Stomach (tissue), 4 donors: ENCODE results near the gene NMT1.

Source experiments
- EP300 ChIP-seq: sonication (generic); formaldehyde crosslinking; IDR thresholded peaks from one replicate; pipeline ENCODE4 v1.6.1; 2017; ENCODE audit warnings: antibody characterized with exemption
- POLR2A ChIP-seq, 4 donors: fragments of 450-650 bp; IDR thresholded peaks; one replicate each; pipeline ENCODE4 v1.6.1; 2016; ENCODE audit warnings: antibody characterized with exemption in 4 of 4, control low read depth in 2 of 4, mild to moderate bottlenecking in 1 of 4, moderate library complexity in 1 of 4
- POLR2AphosphoS5 ChIP-seq, 3 donors: sonication (generic); formaldehyde crosslinking; IDR thresholded peaks; one replicate each; pipeline ENCODE4 v1.6.1; 2016; ENCODE audit warnings: antibody characterized with exemption in 3 of 3
- TF ChIP-seq, protein P1 (sequence below), 7 experiments: fragments of 450-650 bp in 4 of 7; fragments of 200-600 bp in 3 of 7; sonication (generic) in 3 of 7; IDR thresholded peaks; one replicate each; pipeline ENCODE4 v1.5.1; 2016 to 2019; ENCODE audit warnings: antibody characterized with exemption in 7 of 7, control low read depth in 2 of 7, mild to moderate bottlenecking in 1 of 7

DNA sequence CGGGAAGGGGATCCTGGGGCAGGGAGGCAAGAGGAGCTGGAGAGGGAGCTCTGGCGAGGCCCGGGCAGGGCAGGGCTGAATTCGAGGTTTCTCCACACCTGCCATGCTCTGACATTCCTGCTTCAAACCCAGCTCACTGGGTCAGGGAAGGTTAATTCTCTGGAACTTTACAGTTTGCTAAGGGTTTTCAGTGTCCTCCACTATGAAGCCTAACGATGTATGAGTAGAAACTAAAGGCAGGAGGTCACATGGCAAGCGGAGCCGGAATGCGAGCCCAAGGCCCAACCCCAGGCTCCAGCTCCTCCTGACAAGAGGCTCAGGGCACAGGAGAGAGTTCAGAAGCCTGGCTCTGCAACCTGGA lies 38.8 kb upstream of the NMT1 start:
- TF ChIP-seq POLR2A (IDR thresholded peaks at IDR 0.05): no peak
- TF ChIP-seq, protein P1, sequence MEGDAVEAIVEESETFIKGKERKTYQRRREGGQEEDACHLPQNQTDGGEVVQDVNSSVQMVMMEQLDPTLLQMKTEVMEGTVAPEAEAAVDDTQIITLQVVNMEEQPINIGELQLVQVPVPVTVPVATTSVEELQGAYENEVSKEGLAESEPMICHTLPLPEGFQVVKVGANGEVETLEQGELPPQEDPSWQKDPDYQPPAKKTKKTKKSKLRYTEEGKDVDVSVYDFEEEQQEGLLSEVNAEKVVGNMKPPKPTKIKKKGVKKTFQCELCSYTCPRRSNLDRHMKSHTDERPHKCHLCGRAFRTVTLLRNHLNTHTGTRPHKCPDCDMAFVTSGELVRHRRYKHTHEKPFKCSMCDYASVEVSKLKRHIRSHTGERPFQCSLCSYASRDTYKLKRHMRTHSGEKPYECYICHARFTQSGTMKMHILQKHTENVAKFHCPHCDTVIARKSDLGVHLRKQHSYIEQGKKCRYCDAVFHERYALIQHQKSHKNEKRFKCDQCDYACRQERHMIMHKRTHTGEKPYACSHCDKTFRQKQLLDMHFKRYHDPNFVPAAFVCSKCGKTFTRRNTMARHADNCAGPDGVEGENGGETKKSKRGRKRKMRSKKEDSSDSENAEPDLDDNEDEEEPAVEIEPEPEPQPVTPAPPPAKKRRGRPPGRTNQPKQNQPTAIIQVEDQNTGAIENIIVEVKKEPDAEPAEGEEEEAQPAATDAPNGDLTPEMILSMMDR (IDR thresholded peaks at IDR 0.05): peak in 1 of 7 experiments; percentile 24
- TF ChIP-seq EP300: no peak
- TF ChIP-seq POLR2AphosphoS5 (IDR thresholded peaks at IDR 0.05): no peak
